GM18507 (cell line): ENCODE results near the gene MAP1B.
A peak's percentile ranks its signal among the peaks of the same experiment; 100 is the strongest.

Experiments used
- DNase-seq: peaks from one replicate; pipeline ENCODE4 v3.0.0; 2011; ENCODE audit warnings: low read depth; ENCODE audit not compliant: insufficient read length; ENCODE audit errors: extremely low spot score
- FAIRE-seq: peaks from 2 replicates; lab custom pipeline; 2011; peaks lifted over from hg19 to GRCh38; lab: Jason Lieb, UNC

The MAP1B gene

DNA sequence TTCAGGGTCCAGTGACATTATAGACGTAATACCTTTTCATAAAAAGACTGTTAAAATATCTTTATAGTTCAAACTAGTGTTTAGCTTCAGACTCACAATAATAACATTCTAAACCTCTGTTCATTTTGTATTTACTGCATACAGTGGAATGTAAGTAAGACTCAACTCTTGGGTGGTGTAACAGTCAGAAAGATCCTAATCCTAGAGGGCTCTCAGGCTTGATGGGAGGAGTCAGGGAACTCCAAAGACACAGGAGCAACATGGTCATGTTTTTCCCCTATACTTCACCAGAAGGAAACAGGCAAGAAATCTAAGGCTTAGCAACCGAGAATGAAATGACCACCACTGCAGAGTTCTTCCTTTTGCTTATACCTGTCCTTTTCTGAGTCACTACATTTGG, 130.1 kb downstream of the MAP1B start:
- FAIRE-seq = no peak

DNA sequence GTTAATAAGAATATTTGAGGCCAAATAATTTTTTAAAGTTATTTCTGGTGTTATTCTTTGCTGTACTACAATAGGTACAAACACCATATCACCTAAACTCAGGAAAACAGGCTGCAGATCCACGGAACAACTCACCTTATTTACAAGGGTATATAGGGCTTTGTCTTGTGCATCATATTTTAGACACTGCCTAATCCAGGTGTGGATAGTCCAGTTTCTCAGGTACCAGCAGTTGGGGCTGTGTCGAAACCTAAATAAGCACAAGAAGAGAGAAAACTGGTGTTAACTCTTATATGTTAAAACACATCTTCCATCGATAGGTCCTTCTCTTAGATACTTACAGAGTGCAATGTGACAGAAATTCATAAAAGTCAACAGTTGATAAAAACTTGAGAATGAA, 130.6 kb downstream of the MAP1B start:
- no peak for FAIRE-seq
- DNase-seq = no peak

More for the DNA sequence above, 130.1 kb downstream of the MAP1B start:
- DNase-seq = no peak

DNA sequence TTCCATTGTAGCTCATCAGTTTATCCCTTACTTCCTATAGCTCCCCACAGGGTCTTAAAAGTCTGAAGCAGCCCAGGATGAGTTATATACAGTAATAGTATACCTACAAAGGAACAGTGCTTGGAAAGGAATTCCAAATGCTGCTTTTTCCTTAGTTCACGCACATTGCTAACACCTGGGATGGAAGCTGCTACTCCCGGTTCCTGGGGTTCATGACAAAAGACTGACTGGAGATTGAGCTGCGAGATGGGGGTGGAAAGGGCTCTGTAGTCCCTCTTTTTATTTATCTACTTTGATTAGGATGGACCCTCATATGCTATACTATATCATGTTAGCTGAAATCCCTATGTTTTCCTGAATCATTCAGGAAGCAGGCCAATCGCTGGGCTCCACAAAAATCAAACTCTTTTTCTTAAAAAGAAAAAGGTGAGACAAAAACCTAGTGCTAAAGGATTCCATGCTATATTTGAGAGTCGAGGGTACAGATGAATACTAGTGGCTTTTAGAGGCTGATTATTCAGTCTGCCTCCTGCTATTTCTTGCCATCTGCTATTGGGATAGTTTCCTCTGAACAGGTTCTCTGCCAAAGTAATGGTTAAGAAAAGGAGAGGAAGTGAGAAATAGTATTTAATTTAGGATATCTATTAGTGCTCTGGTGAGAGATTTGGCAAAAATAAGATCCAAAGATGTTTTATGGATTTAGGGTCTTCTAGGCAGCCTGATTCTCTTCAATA, 131.6 kb downstream of the MAP1B start:
- DNase-seq (no peak), FAIRE-seq (no peak)

DNA sequence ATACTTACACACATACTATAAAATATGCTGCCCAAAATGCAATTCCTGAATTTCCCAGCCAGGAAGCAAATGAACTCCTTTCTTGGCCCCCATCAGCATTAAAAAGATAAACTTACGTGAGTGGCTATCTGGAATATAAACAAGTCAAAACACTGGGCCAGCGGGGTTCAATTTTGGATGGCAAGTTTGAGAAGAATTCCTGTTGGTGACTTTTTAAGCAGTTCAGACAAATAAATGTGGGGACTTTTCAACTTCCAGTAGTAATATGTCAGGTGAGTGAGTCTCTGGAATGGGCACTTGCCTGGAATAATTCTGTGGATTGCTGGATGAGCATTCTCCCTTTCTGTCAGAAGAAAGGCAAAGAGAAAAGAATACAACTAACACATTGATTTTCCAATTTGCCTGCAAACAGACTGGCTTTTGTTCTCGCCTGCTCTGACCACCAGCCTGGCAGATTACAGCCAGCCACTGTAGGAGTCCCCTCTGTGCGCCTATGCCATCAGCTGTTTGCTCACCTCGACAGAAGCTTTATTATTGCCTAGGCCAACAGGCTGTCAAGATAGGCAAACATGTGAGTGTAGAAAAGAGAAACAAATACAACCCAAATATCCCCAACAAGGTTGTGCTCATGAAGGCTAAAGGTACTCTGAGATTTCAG, 134.2 kb downstream of the MAP1B start:
- FAIRE-seq = no peak
- no peak for DNase-seq

DNA sequence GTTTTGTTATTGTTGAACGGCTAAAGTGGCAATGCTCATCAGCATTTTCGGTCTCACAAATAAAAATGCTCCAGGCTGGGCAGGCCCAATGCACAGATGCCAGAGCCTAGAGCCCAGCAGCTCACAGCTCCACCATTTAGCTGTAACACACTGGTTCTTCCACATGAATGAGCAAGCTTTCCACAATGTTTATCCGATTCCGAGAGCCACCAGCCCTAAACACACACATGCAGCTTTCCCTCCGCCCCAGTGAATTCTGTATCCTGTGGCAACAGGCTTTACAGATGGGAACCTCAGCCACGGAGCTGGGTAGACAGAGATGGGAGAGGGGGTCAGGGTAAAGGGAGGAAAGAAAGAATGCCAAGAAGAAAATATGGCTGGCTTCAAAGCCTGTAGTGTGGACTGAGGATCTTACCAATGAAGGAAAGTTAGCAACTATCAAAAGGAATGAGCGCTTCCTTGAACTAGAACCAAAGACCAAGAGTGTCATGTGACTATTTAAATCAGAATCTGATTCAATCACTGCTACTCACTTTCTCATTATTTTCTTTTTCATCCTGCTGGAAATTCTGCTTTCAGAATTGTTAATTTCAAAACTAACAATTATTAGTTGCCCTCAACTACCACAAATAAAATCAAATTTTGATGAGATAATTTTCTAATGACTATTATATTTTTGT, 135.7 kb downstream of the MAP1B start:
- FAIRE-seq (no peak), DNase-seq (no peak)

DNA sequence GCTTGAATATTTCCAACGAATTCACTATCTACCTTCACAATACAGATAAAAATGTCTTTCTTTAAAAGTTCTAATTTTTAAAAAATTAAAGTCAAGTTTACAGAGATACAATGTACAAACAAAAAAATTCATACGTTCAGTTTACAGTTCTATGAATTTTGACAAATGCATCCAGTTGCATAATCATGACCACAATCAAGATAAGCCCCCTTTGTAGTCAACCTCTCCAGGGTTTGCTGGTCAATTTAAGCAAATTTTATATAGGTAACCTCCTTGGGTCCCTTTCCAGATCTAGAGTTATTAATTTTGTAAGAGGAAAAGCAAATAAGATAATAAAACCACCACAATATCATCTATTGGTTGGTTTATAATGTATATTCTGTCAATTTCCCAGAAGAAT, 136.4 kb downstream of the MAP1B start:
- DNase-seq (no peak), FAIRE-seq (no peak)

DNA sequence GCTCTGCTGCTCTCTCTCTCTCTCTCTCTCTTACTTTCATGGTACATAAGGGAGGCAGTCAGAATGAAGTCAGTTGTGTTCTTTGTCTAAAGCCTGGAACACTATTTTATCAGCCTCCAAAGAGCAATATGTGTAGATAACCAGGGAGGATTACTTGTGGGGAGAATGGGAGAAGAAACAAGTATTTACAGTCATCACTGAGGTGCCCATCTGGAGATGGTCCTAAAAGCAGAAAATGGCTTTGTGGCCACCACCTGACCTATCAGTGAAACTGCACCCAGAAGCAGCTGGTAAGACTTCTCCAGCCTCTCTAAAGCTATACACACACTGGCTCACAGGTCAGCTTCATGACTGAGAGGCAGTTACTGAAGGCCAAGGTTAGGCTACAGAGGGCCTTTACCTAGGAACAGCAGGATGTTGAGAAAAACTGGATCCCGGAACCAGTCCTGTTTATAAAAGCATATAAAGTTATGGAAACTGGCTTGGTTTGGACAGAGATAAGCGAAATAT, 137.6 kb downstream of the MAP1B start:
- DNase-seq = no peak
- peak; percentile 86 for FAIRE-seq

DNA sequence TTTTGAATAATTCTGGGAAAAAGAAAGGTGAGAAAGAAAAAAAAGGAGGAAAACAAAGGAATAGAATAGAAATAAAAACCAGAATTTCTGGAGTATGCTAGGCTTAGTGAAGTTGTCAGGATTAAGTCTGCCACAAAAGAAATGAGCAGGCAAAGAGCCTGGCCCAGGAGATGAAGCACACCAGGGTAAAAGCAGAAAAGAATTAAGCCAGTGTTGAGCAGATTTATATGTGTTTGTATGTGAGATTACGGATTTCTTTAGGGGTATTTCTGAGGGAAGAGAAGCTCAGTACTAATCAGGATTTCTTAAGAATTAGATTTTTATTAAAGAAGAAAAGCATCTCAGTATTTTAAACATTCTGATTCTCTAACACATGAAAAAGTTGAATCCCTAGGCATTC, 138.3 kb downstream of the MAP1B start:
- FAIRE-seq (no peak), DNase-seq (no peak)

DNA sequence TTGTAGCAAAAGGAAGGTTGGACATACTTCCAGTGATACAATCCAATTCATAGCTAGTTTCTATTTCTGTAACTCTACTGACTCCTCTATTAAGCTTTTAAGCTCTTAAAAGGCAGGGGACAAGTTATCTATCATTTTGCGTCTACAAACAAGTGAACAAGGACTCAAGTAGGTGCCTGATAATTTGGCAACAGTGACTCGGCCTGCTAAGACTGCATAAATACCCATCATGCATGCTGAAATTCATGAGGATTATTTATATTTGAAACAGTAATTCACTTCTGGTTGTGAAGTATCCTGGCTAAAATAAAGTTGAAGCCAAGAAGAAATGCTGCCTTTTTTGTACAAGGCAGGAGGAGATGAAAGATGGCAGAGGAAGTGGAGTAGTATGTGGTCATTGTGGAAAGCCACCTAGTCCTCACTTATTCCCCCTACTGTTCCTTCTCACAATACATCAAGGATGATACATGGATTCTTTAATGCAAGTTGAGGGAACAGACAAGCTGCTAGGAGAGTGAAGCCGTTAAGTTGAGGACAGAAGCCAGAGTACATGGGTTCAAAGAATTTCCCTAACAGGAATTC, 138.8 kb downstream of the MAP1B start:
- DNase-seq = no peak

DNA sequence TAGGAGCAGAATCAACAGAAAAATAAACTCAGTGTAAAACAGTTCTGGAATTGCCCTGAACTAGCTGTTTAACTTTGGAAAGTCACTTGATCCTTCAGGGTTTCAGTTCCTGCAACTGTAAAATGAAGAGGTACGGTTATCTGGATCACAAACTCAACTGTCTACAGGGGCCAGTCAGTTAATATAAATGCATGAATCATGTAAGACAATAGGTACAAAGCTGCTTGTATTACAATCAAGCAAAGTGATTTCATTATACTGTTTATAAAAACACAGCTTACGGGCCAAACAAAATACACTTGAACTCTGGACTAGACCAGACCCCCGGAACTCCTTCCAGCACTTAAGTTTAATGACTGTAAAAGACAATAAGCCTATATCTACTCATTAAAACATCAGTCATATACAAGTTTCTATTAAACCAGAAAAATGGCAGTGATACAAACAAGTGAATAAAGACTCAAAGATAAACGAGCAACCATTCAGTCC, 139.7 kb downstream of the MAP1B start:
- no peak for FAIRE-seq
- DNase-seq = no peak

More for the DNA sequence above, 138.8 kb downstream of the MAP1B start:
- FAIRE-seq = peak; percentile 15

DNA sequence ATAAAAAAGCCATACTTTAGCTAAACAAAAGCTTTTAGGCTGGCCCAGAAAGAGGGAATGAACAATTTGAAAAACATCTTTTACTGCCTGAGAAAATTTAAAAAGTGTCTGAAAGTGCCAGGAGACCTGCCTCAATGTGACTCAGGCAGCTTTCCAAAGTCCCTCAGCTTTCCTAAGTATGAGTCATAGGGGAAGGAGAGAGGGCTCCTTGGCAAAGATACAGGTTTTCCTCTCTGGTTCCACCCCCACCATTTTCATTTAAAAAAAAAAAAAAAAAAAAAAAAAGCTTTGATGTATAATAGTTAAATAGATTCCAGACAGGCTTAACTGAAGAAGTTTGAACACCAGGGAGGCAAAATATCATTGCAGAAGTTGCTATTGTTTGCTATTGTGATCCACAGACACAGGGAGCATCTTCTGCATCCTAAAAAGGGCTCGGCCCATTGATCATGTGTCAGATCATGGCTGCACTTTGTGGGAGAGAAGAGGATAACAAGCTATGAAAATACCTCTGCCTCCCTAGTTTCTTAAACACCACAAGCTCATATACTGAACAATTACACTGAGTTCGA, 141.2 kb downstream of the MAP1B start:
- no peak for DNase-seq
- no peak for FAIRE-seq

DNA sequence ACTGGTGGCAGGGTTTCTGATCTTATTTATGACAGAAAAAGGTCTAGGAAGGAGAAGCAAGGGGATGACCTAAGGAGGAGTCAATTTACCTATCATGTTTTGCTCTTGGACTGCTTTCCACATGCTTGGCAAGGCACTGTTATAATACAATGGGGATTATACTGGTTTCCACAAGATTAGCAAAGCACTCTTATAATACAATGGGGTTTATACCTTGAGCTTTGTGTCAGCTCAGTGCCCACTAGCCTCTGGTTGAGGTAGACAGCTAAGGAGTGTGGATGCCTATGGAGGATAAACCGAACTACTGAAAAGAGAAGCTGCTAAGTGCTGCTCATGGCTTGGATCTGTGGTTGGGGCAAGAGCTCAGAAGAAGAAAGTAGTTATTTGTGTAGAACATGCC, 144.1 kb downstream of the MAP1B start:
- DNase-seq (no peak), FAIRE-seq (no peak)

DNA sequence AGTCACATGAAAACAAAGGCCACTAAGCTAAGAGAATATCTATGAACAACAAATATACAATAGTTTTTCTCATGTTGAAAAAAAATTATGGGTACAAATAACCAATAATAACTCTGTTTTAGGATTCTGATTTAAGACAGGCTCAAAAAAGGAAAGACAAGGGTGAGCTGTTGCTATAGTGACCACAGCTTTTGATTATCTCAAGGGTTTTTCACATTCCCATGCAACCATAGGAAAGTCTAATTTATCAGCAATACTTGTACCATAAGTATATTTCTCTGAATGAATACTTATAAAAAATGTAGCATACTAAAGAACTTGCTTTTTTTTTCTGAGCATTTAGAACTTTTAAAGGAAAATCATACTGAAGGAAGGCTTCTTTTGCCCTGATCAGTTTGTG, 144.7 kb downstream of the MAP1B start:
- FAIRE-seq (no peak), DNase-seq (no peak)

DNA sequence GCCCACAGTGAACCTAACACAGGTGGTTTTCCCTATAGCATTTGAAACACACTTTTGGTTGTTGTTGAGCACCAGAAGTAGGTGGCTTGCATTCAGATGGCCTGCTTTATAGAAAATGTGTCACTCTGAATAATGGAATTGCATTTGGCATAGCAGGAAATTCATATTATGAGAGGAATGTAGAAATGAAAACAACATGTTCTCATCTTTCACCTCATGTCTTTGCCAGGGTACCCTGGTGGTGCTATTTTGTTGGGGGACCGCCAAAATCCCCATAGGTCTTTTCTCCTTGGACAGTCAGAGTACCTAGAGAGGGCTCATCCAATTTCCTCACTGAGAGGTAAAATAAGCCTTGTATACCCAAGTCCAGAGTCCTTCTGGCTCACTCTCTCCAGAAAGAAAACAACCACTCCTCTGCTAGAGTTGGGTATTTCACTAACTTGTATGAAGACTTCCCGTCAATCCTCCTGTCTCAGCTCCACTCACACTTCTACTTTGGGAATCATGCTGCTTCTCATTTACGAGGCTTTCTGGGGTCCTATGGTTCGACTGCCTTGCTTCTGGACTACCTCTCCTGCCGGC, 145.4 kb downstream of the MAP1B start:
- no peak for FAIRE-seq
- DNase-seq = no peak

DNA sequence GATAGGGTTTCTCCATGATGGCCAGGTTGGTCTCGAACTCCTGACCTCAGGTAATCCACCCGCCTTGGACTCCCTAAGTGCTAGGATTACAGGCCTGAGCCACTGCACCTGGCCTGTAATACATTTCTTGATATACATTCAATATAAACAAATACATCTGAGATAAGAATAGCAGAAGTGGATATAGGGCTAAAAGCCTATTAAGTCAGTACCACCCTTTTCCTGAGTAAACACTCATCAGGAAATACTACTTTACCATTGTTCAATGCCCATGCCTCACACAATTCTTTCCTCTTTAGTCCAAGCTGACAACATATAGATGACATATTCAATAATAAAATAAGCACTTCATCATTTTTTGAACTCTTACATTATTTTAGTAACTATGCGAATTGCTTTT, 148.0 kb downstream of the MAP1B start:
- DNase-seq (no peak), FAIRE-seq (no peak)

DNA sequence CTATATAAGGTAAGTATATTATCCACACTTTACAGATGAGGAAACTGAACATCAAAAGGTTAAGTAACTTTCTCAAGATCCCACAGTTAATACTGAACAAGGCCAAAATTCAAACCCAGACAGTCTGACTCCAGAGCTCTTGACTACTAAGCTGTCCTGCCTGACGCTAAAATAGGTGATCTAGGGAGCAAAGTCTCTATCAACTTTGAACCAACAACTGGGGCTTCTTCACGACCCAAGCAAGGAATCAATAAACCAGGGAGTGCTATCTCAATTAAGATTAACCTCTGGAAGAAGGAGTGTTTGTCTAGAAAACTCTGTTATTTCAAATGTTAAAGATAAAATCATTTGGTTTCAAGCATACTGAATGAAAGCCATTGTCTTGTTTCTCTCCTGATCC, 148.4 kb downstream of the MAP1B start:
- DNase-seq = no peak
- FAIRE-seq = no peak

DNA sequence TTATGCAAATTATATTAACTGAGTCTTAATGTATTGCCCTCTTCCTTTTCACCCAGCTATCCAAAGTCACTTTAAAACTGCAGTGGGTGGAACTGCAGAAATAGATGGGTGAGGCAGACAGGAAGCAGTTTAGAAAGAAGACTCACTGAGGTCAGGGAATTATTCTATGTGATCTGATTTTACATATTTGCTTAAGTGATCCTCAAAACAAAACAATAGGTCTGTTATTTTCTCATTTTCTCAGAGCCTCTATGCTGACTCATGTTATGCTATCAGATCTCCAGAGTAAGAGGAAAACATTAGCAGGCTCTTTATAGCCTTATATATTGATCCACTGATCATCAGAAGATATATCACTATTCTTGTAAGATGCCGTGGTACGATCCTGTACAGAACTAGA, 149.3 kb downstream of the MAP1B start:
- DNase-seq (no peak), FAIRE-seq (no peak)
